Activated CD4-positive, alpha-beta T cell treated with anti-CD3 and anti-CD28 coated beads, Interleukin-2, amount 50 U/mL, for 16 hours (primary cell): ENCODE measurements around the gene C19orf25.

Source experiments
- DNase-seq: peaks from one replicate; pipeline ENCODE4 v3.0.0-alpha.2; 2020

The C19orf25 gene

GRCh38 chr19:1427221-1427920 is 51.6 kb downstream of the C19orf25 start:
- DNase-seq: no peak

DNA sequence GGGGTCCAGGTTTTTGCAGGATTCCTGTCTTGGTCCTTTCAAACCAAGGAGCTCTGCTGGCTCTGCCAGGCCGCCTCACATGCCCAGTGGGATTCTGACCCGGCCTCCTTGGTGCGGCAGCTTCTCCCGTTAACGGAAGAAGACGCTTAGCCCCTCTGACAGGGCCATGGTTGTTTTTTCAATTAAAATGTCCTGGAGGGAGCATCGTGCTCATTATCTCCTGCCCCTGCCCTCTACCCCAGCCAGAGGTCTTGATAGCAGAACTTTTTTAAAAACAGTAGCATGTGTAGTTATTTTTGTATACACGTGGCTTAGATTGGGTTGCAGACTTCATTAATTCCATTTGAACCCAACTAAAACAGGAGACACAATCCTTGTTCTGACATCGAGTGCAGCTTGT is 52.3 kb downstream of the C19orf25 start:
- no peak for DNase-seq

- DNase-seq: no peak
These were observed 53.1 kb downstream of the C19orf25 start for GRCh38 chr19:1425902-1426301.

GRCh38 chr19:1425102-1425837 is 53.7 kb downstream of the C19orf25 start:
- no peak for DNase-seq

DNA sequence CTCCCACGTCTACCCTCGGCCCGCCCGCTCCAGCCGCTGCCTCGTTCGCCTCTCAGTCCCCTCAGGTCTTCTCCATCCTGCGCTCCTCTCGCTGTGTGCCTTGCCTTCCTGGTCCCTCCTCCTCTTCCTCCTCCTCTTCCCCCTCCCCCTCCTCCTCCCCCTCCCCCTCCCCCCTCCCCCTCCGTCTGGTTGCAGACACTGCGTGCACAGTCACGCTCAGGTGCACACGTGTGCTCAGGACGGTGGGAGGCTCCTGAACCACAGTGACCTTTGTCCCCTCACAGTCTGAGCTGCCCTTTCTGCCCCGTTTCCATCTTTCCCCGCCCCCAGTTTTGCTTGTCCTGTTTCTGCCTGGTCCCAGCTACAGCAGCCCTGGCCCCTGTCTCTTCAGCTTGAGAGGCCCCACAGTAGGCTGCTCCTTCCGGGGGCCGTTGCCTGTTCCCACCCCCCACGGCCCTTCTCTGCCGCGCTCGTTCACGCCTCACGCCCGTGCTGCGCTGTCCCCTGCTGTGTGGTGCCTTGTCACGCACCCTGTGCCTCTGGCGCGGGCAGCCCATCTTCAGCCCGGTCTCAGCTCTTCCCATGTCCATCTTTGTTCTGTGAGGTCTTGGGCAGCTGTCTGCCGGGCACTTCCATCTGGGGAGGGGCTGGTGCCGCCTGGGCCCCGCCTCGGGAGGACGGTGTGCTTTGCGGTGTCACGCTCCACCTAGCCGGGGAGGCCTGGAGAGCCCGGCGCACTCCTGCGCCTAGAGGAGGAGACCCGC is 54.6 kb downstream of the C19orf25 start:
- DNase-seq: no peak

GRCh38 chr19:1423436-1424191 is 55.4 kb downstream of the C19orf25 start:
- no peak for DNase-seq
